HG03442 (cell line): ENCODE results near the gene FBXO4.
A peak's percentile ranks its signal among the peaks of the same experiment; 100 is the strongest.

Experiments used
- ATAC-seq: cut with Tn5 transposase; IDR thresholded peaks from one replicate; pipeline ENCODE4 v1.9.1; 2021; ENCODE audit warnings: mild to moderate bottlenecking, moderate library complexity; ENCODE audit not compliant: unreplicated experiment

Gene FBXO4

GRCh38 chr5:41924872-41925554 is at the start of gene FBXO4:
Gene FBXO4, plus strand, starts transcription at chr5:41925281. Its CDS starts 29 bp downstream, at chr5:41925310.
- peak; percentile 94 for ATAC-seq

DNA sequence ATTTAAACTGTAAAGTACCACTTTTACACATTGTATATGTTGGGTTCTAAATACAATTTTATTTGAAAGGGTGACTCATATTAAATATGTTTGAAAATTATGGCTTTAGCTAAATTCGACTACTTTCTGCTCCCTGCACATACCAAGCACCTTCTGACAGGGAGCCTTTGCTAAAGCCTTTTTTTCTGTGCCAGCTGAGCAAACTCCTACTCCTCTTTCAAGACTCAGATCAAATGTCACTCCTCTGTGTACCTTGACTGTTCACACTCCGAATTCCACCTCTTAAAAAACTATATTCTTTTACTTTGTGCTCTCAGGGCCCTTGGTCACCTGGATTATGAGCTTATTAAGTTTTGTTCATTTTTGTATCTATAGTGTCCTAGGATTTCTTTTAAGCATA is 48.4 kb upstream of the FBXO4 start:
- ATAC-seq = no peak

GRCh38 chr5:41877408-41877807 is 47.7 kb upstream of the FBXO4 start:
- no peak for ATAC-seq

GRCh38 chr5:41878173-41878572 is 46.9 kb upstream of the FBXO4 start:
- ATAC-seq = no peak

DNA sequence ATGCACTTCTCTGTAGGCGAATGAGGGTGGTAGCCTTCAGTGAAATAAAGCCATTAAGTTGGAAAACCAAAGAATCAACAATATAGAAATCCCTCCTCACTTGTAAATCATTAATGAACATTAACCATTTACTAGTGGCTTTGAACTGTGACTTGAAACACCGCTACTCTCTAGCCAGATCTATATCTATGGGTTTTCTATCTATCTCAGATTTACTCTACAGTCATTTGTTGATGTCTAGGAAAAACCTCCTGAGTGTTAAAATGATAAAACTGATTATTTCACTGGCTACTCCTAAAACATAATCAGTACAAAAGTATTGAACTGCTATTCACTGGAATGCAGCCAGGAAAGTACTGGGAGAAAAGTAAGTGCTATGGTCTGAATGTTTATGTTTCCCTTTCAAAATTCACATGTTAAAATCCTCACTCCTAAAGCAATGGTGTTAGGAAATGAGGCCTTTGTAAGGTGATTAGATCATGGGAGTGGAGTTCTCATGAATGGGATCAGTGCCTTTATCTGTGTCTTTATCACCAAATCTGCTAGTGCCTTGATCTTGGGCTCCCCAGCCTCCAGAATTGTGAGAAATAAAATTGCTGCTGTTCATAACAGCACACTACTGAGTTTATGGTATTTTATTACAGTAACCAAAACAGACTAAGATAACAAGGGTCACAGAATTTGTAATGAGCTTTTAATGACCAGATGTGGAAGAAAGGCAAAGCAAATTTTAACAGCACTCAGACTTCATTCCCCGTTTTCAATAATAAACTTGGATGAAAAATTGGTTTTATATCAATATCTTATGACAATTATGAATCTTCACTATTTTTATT is 46.2 kb upstream of the FBXO4 start:
- ATAC-seq = no peak

DNA sequence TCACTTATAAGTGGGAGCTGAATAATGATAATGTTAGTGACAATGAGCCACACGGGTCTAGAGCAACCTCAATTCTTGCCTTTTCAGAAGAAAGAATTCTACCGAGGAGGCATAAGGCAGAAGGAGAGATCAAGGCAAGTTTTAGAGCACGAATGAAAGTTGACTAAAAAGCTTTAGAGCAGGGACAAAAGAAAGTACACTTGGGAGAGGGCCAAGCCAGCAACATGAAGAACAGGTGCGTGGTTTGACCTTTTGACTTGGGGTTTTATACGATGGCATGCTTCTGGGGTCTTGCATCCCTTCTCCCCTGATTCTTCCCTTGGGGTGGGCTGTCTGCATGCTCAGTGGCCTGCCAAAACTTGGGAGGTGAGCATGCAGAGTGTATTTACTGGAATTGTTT is 42.3 kb upstream of the FBXO4 start:
- ATAC-seq = no peak

- no peak for ATAC-seq
These were observed 41.8 kb upstream of the FBXO4 start for GRCh38 chr5:41883243-41883642.

DNA sequence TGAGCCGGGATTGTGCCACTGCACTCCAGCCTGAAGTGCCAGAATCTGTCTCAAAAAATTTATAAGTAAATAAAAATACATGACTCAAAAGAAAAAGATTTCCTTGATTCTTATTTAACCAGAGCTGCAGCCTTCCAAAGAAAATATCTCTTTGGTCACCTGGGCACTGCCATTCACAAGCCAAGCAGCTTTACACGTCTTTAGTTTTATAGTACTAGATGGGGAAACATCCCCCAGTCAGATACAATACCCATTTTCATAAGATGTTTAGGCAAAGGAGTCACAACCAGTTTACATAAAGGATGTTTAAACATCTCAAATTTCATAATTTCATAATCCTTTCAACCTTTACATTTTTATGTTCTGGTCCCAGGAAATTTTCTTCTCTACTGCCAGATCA is 41.1 kb upstream of the FBXO4 start:
- ATAC-seq = no peak

DNA sequence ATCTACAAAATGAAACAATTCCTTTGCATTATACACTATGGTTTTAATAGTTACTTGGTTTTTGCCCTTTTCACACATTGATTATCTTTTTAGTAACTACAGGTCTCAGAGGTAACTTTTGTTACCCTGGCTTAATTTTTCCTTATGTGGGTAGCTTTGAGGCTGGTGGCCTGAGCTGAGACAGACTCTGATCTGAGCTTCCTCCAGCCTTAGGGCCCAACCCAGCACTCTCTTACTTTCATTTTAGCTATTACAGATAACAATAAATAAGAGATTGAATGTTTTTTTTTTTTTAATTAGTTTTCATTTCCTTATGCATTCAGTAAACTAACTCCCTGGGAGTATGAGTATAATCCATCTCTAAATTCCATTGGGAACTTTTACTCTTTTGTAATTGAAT is 39.8 kb upstream of the FBXO4 start:
- no peak for ATAC-seq

GRCh38 chr5:41891066-41891707 is 33.9 kb upstream of the FBXO4 start:
- peak; percentile 60 for ATAC-seq

GRCh38 chr5:41892031-41892430 is 33.0 kb upstream of the FBXO4 start:
- ATAC-seq = no peak

DNA sequence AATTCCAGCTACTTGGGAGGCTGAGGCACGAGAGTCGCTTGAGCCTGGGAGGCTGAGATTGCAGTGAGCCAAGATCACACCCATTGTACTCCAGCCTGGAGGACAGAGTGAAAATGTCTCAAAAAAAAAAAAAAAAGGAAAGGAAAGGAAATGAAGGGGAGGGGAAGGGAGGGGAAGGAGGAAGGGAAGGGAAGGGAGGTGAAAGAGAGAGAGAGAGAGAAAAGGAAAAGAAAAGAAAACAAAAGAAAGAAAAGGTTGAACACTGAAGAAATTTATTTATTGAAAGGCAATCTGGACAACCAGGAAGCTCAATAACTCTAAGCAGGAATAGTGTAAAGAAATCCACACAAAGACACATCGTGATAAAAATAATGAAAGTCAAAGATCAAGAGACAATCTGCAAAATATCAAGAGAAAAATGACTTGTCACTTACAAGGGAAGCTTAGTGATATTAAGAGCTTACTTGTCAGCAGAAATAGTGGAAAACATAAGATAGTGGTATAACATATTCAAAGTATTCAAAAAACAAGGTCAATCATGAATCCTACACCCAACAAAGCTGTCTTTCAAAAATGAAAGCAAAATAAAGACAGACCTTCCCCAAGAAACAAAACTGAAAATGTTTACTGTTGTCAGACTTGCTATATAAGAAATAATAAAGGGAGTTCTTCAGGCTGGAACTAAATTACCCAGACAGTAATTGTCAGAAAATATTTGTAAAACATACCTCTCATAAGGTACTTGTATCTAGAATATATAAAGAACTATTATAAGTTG is 31.8 kb upstream of the FBXO4 start:
- peak; percentile 53 for ATAC-seq

DNA sequence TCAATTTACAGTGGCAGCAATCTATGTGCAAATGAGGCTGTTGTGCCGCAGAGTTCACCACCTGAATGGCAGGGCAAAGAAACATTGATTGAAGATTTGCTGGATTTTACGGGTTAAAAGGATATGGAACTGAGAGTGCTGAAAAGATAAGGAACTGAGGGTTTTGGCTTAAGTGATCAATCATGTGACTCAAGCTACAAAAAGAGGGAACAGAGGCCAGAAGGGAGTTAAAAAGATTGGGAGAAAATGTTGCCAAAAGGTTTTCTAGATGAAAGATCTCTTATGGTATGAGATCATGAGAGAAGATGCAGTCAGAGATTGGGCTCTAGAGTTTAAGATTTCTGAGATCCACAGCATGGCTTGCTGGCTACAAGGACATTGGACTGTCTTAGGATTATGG is 28.9 kb upstream of the FBXO4 start:
- no peak for ATAC-seq

DNA sequence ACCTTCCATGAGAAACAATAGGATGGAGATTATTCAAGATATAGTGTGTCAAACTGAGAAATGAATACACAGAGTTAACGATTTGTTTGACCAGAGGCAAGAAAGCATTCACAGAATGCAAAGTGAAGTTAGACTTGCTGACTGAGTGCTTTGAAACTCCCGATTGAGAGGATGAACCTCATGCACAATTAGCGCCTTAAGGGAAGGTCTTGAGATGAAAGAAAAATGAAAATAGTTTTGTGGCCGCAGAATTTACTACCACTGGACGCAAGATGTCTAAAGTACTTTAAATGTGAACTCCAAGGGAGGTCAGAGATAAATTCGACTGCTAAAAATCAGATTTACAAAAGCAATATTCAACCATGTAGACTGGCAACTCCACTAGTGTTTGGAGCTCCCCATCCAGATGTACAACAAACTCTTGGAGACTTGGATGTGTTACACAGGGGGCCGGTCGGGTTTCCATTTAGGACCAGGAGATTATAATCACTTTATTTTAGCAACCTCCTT is 21.6 kb upstream of the FBXO4 start:
- no peak for ATAC-seq

GRCh38 chr5:41903892-41904799 is 20.9 kb upstream of the FBXO4 start, which contains the start of gene RIMOC1:
Gene RIMOC1, plus strand, starts transcription at chr5:41904344. Its CDS starts 24 bp downstream, at chr5:41904368.
- peak; percentile 99 for ATAC-seq

DNA sequence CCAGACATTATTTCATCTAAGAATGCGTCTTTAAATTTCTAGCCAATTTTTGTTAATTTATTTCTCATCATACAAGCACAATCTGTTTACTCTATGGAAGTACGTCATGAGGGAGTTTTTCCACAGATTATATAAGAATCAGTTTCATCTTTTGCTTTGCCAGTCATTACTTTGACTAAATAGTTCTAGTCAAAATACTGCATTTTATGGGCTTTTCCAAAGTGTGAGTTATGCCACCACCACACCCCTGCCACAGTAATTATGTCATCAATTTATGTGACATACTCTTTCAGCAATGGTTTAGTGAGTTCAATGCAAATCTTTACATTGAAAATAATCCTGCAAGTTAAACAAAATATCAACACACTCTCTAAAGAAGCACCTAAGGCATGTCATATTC is 18.9 kb upstream of the FBXO4 start:
- no peak for ATAC-seq

- ATAC-seq = no peak
These were observed 16.6 kb upstream of the FBXO4 start for GRCh38 chr5:41908374-41909079.

- ATAC-seq = peak; percentile 52
These were observed 7.0 kb upstream of the FBXO4 start for GRCh38 chr5:41918105-41918504.

GRCh38 chr5:41921166-41921565 is 3.9 kb upstream of the FBXO4 start:
- no peak for ATAC-seq
